ENCODE data around the gene TINAG. TPM values are rescaled to one million over a fixed set of nuclear protein-coding genes. Genes with fewer than 3 reads are reported as not detected.

TINAG gene
- total RNA-seq, 1 donor from 2014 or later = not detected

DNA sequence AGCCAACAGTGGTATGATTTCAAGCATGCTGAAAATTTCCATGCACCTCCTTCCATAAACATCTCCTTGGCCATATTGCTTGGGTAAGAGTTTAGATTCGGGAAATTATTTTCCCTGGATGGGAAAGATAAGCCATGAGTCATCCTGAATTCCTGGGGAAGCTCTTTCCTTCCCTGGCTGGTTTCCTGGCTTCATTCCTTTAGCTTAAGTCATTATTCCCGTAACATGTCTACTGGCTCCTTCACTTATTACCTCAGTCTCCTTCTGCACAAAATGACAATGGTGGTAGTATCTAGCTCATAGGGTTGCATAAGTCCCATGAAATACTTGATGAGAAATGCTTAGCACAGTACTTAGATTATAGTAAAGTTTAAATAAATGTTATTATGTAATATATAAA lies 27.6 kb downstream of the TINAG start:
- Histone ChIP-seq H3K27ac (no peak overlapping the region), H3K4me3 (no peak overlapping the region), H3K36me3 (no peaks in the 10 kb centered on the region), H3K27me3 (no peaks in the 10 kb centered on the region), H3K9me3 (no peaks in the 10 kb centered on the region), H3K4me1 (no peaks in the 10 kb centered on the region)
- TF ChIP-seq, protein P1, sequence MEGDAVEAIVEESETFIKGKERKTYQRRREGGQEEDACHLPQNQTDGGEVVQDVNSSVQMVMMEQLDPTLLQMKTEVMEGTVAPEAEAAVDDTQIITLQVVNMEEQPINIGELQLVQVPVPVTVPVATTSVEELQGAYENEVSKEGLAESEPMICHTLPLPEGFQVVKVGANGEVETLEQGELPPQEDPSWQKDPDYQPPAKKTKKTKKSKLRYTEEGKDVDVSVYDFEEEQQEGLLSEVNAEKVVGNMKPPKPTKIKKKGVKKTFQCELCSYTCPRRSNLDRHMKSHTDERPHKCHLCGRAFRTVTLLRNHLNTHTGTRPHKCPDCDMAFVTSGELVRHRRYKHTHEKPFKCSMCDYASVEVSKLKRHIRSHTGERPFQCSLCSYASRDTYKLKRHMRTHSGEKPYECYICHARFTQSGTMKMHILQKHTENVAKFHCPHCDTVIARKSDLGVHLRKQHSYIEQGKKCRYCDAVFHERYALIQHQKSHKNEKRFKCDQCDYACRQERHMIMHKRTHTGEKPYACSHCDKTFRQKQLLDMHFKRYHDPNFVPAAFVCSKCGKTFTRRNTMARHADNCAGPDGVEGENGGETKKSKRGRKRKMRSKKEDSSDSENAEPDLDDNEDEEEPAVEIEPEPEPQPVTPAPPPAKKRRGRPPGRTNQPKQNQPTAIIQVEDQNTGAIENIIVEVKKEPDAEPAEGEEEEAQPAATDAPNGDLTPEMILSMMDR (IDR thresholded peaks at IDR 0.05) = no peak
- intact Hi-C loops (cut with DNase I) = no loop called here
- ATAC-seq (no peak), DNase-seq (no peak)

DNA sequence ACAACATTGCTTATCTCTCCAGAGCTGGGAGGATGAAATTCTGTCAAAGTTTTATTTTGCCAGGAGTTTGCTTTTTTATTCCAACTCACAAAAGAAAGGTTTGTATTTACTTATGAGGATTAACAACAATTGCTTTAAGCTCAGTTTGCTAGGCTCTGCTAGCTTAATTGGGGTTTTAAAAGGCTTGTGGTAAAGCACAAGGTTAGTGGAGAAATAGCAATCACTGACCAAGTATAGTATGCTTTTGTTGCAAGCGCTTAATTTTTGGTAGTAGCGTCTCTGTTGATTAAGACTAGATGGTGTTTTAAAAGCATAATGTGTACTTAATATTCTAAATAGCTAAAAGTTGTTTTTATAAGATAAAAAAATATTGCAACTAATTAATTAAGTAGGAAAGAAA lies 45.7 kb downstream of the TINAG start:
- H3K27me3 ChIP-seq = no peaks in the 10 kb centered on the region
- H3K27ac ChIP-seq = no peak overlapping the region
- DNase-seq (no peak), ATAC-seq (no peak)
- intact Hi-C loops (cut with DNase I) = no loop called here
- no peaks in the 10 kb centered on the region for H3K36me3 ChIP-seq
- TF ChIP-seq, protein P1 (IDR thresholded peaks at IDR 0.05) = no peak
- H3K9me3 ChIP-seq = no peaks in the 10 kb centered on the region
- H3K4me1 ChIP-seq = no peaks in the 10 kb centered on the region
- no peak overlapping the region for H3K4me3 ChIP-seq

DNA sequence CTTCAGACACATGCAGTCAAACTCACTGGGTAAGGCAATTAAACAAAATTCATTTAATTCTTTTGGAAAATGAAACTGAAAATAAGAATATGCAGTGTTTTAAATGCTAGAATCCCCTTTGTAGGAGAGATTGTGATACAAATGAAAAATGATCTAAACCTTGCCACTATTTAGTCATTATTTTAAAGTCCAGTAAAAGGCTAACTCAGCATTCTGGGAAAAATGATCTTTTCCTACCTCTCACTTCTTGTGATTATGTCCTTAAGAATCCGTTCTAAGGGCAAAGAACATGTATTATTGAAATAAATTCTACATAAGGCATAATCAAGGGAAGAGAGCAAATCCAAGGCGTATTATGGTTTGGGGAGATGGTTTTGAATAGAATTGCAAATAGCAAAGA lies 46.4 kb downstream of the TINAG start:
- Histone ChIP-seq H3K9me3 (no peaks in the 10 kb centered on the region), H3K27ac (no peak overlapping the region), H3K4me1 (no peaks in the 10 kb centered on the region), H3K27me3 (no peaks in the 10 kb centered on the region), H3K36me3 (no peaks in the 10 kb centered on the region), H3K4me3 (no peak overlapping the region)
- DNase-seq (no peak), ATAC-seq (no peak)
- intact Hi-C loops (cut with DNase I) = no loop called here
- TF ChIP-seq, protein P1 (IDR thresholded peaks at IDR 0.05) = no peak

DNA sequence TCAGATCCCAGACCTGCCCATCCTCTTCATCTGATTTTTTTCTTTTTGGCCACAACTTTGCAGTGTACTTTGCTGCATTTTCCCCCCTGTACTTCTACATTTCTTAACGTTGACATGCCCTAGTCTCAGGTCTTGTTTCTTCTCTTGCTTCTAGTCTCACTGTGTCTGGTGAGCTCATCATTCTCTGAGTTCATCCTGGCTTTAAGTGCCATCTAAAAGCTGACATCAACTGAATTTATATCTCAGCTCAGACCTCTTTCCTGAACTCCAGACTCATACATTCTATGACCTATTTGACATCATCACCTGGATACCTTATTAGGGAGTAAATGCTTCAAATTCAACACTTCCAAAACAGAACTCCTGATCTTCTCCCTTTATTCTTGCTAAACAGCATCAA lies 48.9 kb downstream of the TINAG start:
- TF ChIP-seq, protein P1 (IDR thresholded peaks at IDR 0.05) = no peak
- no peaks in the 10 kb centered on the region for H3K9me3 ChIP-seq
- DNase-seq (no peak), ATAC-seq (no peak)
- intact Hi-C loops (cut with DNase I) = no loop called here
- no peak overlapping the region for H3K27ac ChIP-seq
- H3K36me3 ChIP-seq = no peaks in the 10 kb centered on the region
- H3K27me3 ChIP-seq = no peaks in the 10 kb centered on the region
- H3K4me1 ChIP-seq = no peaks in the 10 kb centered on the region
- no peak overlapping the region for H3K4me3 ChIP-seq

DNA sequence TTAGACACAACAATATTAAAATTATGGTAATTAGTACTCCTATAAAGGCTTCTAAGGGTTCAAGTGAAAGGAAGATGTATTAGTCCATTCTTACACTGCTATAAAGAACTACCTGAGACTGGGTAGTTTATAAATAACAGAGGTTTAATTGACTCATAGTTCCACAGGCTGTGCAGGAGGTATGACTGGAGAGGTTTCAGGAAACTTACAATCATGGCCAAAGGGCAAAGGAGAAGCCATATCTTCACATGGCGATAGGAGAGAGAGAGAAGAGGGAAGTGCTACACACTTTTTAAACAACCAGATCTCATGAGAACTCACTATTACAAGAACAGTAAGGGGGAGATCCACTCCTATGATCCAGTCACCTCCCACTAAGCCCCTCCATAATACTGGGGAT lies 52.9 kb downstream of the TINAG start:
- no peaks in the 10 kb centered on the region for H3K4me1 ChIP-seq
- ATAC-seq (no peak), DNase-seq (no peak)
- H3K4me3 ChIP-seq = no peak overlapping the region
- no peaks in the 10 kb centered on the region for H3K36me3 ChIP-seq
- TF ChIP-seq, protein P1 (IDR thresholded peaks at IDR 0.05) = no peak
- no peak overlapping the region for H3K27ac ChIP-seq
- H3K27me3 ChIP-seq = no peaks in the 10 kb centered on the region
- H3K9me3 ChIP-seq = no peaks in the 10 kb centered on the region
- intact Hi-C loops (cut with DNase I) = no loop called here

DNA sequence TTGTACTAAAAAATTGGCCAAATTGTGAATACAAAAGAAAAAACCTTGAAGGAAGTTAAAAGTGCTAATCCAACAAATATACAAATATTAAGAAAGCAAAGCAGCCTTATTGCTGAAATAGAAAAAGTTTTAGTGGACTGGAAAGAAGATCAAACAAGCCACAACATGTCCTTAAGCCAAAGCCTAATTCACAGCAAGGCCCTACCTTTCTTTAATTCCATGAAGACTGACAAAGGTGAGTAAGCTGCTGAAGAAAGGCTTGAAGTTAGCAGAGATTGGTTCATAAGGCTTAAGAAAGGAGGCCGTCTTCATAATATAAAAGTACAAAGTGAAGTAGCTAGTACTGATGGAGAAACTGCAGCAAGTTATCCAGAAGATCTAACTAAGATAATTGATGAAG lies 53.5 kb downstream of the TINAG start:
- DNase-seq (no peak), ATAC-seq (no peak)
- Histone ChIP-seq H3K36me3 (no peaks in the 10 kb centered on the region), H3K4me1 (no peaks in the 10 kb centered on the region), H3K27ac (no peak overlapping the region), H3K9me3 (no peaks in the 10 kb centered on the region), H3K4me3 (no peak overlapping the region), H3K27me3 (no peaks in the 10 kb centered on the region)
- TF ChIP-seq, protein P1 (IDR thresholded peaks at IDR 0.05) = no peak
- intact Hi-C loops (cut with DNase I) = no loop called here
